ENCODE results near the gene CCKAR.

DNA sequence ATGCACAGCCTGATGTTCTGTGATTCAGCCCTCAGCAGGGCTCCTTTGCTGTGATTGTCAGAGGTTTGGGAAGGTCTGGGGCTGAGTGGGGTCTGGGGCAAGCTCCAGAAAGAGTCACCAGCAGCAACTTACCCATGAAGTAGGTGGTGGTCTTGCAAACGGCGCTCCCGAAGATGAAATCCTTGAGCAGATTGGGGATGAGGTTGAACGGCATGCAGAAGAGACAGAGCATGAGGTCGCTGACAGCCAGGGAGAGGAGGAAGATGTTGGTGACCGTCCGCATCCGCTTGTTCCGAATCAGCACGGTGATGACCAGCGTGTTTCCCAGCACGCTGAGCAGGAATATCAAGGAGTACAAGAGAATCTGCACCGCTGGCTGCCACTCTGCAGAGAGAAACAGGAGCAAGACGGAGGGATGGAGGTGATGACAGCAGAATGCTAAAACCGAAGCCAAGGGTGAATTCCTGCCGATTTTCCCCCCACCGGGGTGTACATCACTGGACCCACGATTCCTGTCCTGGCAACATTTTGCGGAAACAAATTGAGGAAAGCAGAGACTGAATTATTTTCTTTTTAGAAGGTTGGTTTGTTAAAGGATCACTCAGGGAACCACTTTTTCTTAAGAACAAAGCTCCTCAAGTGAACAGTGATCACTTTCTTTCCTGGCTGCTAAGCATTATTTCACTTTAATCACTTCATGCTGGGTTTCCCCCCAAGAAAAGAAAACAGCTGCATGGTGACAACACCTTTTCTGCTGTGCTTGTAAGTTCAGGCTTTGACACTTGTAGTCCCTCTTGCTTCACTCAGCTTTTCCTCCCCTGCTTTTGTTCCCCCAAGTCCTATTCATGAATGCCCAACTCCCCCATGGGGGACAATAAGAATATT lies 941 bp downstream of the CCKAR start:
- TF ChIP-seq, protein P1, sequence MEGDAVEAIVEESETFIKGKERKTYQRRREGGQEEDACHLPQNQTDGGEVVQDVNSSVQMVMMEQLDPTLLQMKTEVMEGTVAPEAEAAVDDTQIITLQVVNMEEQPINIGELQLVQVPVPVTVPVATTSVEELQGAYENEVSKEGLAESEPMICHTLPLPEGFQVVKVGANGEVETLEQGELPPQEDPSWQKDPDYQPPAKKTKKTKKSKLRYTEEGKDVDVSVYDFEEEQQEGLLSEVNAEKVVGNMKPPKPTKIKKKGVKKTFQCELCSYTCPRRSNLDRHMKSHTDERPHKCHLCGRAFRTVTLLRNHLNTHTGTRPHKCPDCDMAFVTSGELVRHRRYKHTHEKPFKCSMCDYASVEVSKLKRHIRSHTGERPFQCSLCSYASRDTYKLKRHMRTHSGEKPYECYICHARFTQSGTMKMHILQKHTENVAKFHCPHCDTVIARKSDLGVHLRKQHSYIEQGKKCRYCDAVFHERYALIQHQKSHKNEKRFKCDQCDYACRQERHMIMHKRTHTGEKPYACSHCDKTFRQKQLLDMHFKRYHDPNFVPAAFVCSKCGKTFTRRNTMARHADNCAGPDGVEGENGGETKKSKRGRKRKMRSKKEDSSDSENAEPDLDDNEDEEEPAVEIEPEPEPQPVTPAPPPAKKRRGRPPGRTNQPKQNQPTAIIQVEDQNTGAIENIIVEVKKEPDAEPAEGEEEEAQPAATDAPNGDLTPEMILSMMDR (IDR thresholded peaks at IDR 0.05): no peak
- TF ChIP-seq EP300 (IDR thresholded peaks at IDR 0.05) (no peak), POLR2A (IDR thresholded peaks at IDR 0.05) (no peak)
